HG02759 (cell line): ENCODE data around the gene MDFIC.

Experiments
- ATAC-seq: cut with Tn5 transposase; IDR thresholded peaks from one replicate; pipeline ENCODE4 v1.9.1; 2021; ENCODE audit warnings: mild to moderate bottlenecking, moderate library complexity; ENCODE audit not compliant: unreplicated experiment

The MDFIC gene

DNA sequence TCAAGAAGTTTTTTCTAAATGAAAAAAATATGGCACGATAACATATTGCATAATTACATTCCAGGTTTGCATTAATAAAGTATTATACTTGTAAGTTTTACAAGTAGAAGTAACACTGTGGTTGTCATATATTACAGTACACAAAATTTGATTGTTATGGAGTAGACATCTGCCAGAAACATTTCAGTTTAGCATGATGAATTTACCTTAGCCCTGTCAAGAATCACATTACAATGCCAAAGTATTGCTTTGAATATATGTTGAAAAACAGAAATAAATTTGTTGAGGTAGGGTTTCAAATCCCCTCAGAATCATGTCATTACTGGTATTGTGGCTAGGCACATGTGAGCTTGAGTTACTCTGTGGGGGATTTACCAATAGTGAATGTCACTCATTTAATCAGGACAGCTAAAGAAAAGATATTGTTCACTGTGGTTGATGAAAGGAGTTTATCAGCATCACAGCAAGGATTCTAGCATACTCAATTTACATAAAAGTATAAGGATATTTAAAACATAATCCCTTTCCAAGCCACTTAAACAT is 112.1 kb downstream of the MDFIC start:
- no peak for ATAC-seq

DNA sequence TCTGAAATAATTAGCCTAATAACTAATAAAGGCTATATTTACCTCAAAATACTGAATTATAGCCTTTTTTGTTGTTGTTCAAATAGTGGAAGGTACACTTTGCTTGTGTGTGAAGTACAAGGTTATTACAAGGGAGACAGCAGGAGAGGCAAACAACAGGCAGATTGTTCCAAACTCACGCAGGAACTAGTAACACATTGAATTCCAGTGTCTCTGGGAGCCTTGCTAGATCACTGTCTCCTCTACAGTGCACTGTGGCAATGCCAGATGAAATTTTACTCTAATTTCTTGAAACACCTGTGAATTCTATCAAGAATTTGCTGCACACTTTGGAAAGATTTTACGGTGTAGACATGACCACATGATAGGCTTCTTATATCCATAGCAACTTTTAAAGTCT is 112.6 kb downstream of the MDFIC start:
- ATAC-seq = no peak

DNA sequence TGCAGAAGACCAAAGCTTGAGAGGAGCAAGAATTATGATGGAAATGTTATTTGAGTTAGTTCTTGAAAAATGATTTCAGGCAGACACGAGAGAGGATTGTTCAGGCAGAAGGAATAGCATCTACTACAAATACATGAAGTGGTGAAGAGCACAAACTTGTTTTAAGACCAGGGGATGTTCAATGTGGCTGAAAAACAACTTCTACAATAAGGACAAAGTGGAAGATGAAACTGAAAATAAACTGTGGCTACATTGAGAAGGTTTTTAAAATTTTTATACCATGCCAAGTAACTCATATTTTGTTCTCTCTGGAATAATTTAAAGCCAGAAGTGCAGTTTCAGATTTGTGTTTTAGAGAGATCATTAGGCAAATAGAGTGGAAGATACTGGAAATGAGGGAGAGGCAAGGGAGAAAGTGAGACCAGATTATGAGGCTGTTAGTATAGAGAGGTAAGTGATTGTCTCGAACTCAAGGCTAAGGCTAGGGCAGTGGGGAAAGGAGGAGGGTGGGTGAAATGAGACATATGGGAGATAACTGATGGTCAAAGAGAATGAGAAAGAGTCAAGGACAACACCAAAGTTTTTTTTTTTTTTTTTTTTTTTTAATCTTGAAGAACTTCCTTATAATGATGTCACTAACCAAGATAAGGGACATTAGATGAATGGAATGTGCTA is 115.4 kb downstream of the MDFIC start:
- ATAC-seq = no peak

DNA sequence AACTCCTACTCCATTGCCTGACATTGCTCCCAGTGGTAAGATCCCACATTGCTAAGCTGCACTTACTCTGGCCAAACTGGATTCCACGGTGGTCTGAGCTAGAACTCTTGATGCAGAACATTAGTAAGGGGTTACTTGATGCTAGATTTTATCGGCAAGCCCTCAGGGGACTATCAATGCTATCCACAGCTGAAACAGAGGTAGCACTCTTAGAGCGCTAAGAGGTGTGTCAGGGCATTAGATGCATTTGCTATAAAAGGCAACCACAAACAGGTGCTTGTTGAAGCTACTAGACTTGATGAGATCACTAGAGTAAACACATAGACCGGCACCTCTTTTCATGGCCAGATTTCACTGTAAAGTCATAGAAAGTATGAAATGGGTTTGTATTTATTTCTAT is 116.3 kb downstream of the MDFIC start:
- no peak for ATAC-seq

DNA sequence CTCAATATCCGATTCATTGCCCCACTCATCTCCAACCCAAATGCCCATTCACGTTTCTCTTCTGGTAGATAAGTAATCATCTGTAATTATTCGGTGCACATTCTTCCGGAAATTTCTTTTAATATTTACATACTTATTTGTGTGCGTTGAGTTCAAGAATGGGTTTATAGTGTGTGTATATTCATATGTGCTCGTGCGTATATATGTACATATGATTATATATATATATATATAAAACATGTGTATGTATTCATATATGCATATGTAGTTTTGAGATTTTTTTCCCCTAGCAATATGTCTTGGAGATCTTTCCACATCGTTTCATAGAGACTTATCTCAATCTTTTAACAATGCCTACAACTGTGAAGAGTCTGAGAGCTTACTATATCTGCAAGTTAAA is 118.2 kb downstream of the MDFIC start:
- no peak for ATAC-seq

DNA sequence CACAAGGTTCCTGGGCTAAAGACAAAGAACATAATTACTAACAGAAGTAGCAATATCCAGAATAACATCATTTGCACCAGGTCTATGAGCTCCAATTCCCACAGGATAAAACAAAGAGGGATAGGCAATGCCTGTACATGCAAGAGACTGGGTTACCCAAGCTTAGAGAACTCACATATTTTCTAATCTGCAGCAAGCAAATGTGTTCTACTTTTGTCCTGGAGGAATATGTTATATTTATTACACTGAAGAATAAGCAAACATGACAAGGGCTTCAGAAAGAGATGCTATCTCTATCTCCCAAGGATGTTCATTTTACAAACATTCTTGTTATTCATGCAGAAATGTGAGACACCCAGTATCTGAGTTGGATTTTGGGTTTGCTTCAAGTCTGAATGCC is 118.6 kb downstream of the MDFIC start:
- no peak for ATAC-seq

DNA sequence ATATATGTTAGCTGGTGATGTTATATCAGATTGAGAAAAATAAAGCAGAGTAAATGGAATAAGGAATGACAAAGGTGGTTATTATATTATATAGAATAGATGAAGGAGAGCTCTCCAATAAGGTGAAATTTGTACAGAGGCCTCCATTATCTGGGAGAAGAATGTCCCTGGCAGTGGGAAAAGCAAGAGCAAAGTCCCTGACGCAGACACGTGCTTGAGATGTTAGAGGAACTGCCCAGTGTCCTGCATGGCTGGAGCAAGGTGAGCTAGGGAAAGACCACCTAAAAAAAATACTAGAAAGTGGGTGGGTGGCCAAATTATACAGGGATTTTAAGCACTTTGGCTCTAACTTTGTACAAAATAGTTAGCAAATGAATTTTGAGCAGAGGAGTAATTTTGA is 120.7 kb downstream of the MDFIC start:
- ATAC-seq = no peak

DNA sequence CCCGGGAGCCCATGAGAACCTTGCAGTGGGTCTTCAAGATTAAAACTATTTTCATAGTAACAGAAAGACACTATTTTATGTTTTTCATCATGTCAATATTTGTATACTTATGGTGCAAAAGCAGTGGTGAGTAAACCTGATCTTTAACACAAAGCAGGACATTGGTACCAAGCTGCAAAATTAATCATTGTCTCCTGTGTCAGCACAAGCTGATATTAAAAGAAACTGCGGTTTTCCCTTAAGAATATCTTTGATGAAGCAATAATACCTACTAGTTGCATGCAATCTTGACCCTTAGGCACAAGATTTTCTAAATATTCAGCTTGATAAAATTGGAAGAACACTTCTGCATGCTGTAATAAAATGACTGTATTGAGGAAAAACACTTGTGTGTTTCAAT is 121.7 kb downstream of the MDFIC start:
- ATAC-seq = no peak

DNA sequence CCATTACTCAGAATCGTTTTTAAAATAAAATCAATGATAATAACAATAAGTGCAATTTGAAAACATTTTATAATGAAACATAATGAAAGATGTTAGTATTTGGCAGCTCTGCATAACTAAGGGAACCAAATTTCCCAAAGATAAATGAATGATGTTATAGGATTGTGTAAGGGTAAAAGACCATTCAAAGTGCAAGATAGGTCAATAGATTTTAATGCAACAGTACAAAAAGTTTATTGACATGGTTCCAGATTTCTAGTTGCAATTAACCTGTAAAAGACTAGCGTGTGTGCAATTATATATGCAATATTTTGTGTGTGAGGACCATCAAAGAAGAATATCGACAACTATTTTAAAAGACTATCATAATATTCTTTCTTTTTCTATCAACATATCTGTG is 122.3 kb downstream of the MDFIC start:
- ATAC-seq = no peak

DNA sequence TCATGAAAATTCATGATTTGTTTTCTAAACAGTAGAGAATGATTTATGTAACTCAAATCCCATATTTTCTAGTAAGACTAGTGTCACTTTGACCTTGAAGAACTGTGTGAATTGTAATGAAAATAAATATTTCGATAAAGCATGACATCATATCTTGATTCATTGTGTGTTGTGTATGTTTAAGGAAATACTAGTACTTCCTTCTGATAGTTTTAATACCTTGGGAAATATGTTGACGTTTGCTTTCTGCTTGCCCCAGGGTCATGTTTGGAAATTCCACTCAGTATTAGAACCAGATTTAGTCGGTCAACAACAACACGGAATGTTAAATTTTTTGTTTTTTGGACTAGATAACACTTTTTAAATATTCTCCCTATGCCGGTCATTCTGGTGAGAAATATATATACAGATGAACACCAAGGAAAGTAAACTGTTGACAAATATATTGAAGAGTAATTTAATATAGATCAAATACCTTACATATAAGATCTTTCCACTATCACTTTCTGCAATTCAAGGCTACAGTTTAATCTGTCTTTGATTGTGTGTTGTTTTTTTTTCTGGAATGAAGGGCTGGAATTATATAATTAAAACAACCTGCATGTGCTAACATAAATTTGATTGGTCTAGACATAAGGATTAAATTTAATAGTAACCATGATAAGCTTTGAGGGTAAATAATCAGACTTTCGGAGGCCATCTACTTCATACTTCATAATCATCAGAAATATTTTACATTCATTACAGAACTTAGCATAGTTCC is 126.2 kb downstream of the MDFIC start:
- ATAC-seq = no peak

DNA sequence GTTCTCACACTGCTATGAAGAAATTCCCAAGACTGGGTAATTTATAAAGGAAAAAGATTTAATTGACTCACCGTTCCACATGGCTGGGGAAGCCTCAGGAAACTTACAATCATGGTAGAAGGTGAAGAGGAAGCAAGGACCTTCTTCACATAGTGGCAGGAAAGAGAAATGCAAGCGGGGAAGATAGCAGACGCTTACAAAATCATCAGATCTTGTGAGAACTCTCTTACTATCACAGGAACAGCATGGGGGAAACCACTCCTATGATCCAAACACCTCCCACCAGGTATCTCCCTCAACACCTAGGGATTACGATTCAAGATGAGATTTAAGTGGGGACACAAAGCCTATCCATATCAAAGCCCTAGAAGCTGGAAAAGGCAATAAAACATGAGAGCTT is 130.8 kb downstream of the MDFIC start:
- no peak for ATAC-seq

DNA sequence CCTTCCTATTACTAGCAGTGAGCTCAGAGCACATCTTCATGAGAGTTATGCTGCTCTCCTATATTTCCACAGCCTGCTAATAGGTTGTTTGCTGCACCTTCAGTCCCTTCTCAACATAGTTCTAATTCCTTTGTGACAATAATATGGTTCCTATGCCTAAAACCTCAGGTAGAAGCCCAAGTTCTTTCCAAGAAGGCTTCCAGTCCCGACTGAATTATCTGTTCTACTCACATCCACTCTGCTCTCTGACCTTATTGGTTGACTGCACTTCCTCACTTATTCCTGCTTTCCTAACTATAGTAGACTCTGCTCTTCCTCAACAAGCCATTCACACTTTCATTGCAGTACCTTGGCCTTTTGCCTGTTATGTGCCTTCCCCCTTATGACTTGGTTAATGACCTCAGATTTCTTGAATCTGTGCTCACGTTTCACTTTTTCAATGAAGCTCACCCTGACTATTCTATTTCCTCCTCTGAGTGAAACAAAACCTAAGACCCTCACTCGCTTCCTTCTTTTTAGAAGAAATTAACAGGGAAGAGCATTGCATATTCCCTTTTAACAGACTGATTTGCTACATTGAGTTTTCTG is 132.7 kb downstream of the MDFIC start:
- no peak for ATAC-seq

DNA sequence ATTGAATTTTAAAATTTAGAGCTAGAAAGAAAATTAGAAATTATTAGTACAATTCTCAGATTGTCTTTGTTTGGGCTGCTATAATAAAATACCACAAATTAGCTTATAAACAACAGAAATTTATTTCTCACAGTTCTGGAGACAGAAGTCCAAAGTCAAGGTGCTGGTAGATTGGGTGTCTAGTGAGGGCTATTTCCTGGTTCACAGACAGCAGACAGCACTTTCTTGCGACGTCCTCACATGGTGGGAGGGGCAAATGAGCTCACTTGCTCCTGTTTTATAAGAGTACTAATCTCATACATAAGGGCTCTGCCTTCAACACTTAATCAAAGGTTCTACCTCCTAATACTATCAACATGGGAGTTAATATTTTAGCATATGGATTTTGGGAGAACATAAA is 134.1 kb downstream of the MDFIC start:
- no peak for ATAC-seq

DNA sequence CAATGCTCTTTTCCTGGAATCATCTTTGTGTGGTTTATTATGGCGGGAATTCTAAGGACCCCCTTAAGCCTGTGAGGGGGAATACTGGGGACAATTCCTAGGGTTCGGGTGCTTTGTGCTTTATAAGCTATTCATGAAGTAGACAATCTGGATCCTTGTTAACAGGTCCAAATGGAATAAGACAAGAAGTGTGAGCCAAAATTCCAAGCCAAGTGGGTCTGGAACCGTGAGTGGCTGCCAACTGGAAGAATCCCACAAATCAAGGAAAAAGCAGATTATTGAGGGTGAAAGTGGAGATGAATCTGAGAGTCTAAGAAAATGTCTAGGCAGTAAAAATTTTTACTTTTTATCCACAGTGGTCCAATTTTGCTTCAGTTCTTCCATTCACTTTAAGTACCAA is 136.8 kb downstream of the MDFIC start:
- ATAC-seq = no peak

DNA sequence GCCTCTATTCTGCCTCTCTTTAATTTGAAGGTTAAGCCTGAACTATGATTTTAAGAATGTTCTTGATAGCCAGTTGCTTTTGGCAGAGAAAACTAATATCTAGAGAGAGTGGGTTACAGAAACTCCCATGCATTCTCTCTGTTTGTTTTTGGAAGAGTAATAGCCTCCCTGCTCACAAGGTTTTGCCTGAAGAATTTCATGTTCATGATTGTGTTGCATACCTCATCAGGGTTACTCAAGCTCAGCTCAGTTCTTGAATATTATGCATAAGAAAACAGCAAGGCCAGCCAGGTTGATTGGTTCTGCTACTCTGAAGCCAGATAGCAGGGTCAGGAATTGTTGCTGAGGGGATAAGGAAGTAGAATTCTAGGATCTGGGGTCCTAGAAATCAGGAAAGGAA is 137.4 kb downstream of the MDFIC start:
- ATAC-seq = no peak

DNA sequence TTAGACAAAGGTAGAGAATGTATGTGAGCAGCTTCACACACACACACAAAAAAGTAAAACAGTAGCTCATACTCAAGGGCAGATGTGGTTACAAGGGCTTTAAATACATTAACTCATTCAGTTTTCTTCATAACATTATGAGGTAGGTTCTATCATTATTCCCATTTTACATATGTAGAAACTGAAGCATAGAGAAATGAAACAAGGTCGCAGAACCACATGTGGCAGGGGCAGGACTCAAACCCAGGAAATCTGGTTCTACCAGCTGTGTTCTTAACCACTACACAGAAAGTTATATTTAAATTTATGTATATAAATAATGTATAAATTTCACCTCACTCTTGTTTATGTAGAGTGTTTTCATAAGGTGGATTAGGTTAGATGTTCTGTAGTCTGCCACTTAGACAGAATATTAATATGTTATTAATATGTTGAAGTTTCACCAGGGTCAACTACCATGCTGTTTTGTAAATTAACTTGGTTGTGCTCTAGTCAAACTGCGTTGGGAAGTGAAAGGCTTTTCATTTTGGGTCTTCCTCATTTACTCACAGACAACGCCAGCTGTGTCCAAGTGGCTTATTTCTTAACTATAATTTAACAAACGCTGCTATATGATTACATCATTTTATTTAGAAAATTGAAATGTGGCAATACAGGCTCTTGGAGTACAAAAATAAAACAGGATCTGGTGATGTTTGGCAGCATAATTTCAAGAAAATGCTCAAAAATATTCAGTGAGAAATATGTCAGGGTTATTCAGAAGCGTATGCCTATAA is 138.4 kb downstream of the MDFIC start:
- peak; percentile 68 for ATAC-seq

DNA sequence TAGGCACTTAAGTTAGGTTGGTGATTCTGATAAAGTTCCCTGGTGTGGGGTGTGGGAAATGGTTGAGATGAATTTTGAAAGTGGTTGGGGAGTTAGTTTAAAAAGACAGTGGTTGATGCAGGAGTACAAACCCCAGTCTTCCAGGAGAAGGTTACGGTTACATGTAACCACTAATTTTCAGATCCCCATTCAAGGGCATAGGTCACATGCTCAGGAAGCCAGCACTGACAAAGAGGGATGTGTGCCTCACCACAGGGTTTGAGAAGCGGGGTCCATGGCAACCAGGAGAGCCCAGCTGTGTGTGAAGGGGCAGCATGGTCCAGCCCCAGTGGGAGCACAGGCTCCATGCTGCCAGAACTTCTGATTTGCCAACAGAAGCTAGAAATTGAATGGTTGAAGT is 144.2 kb downstream of the MDFIC start:
- ATAC-seq = peak; percentile 69

DNA sequence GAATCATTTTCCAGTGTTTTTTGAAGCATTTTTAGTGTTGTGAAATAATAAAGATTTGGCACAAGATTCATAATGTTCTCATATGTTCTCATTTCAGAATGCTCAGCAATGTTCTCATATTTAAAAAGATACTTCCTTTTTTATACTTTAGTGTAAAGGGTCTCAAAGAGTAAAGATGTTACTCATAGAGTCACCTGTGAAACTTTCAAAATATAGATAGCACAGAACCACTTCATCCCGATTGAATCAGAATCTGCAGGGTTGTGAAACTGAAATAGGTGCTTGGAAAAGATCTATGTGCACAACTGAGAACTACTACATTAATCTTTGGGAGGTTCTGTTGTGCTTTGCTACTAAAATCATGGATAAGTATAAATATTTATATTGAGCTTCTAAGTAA is 144.7 kb downstream of the MDFIC start:
- peak; percentile 54 for ATAC-seq

DNA sequence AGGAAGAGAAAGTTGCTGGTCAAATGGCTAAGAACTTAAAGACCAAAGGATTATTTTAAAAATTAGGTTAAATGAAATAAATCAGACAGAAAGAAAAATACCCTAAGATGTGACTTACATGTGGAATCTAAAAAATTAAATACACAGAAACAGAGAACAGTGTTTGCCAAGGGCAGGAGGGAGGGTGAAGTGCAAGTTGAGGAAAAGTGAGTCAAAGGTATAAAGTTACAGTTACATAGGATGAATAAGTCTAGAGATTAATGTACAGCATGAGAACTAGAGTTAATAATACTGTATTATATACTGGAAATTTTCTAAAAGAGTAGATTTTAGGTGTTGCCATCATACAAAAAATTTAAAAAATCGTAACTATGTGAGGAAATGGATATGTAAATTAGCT is 146.3 kb downstream of the MDFIC start:
- ATAC-seq = no peak
